IMR-90 (cell line): ENCODE data around the gene GALNT9. TPM values are rescaled to one million over a fixed set of nuclear protein-coding genes. Genes with fewer than 3 reads are reported as not detected.

Source experiments
- ATAC-seq: fragments of 200-7000 bp; cut with Tn5 transposase; 2 replicates; pipeline ENCODE4 v1.9.1; 2020; ENCODE audit warnings: low read depth, mild to moderate bottlenecking, moderate library complexity
- BruUV-seq: library from RNA; stranded (reverse); fragments of 400-500 nt; replicated peaks from 2 replicates; lab custom pipeline; 2021; lab: Mats Ljungman, UMichigan
- CTCF ChIA-PET: fragments of 300-600 bp; formaldehyde crosslinking; extraction: SDS; loops from one replicate; lab custom pipeline; 2021; ENCODE audit warnings: antibody characterized with exemption; lab: Yijun Ruan, JAX
- POLR2A ChIA-PET: fragments of 300-600 bp; sonication (Branson Sonifier 250); formaldehyde crosslinking; loops from one replicate; lab custom pipeline; 2022; ENCODE audit warnings: antibody characterized with exemption; ENCODE audit not compliant: unreplicated experiment; lab: Charles Lee
- DNase-seq: peaks from one replicate; pipeline ENCODE4 v3.0.0; 2013
- H2AFZ ChIP-seq: replicated peaks from 2 replicates; pipeline ENCODE3; 2013; ENCODE audit warnings: low read length, mild to moderate bottlenecking; ENCODE audit not compliant: poor library complexity
- H2AK5ac ChIP-seq: 2 replicates; pipeline ENCODE4 v1.6.1; 2013; ENCODE audit warnings: low read depth, low read length, inconsistent platforms
- H2AK9ac ChIP-seq: replicated peaks from 2 replicates; pipeline ENCODE3; 2013; ENCODE audit warnings: mild to moderate bottlenecking, low read depth, low read length, moderate library complexity; ENCODE audit not compliant: poor library complexity
- H2BK120ac ChIP-seq: 2 replicates; pipeline ENCODE4 v1.6.1; 2013; ENCODE audit warnings: low read depth, low read length, inconsistent platforms
- H2BK15ac ChIP-seq: 3 replicates; pipeline ENCODE4 v1.6.1; 2013; ENCODE audit warnings: low read depth, low read length, inconsistent platforms
- H2BK20ac ChIP-seq: 2 replicates; pipeline ENCODE4 v1.6.1; 2013; ENCODE audit warnings: low read depth, mild to moderate bottlenecking, inconsistent platforms, low read length, moderate library complexity
- H2BK5ac ChIP-seq: 2 replicates; pipeline ENCODE4 v1.6.1; 2013; ENCODE audit warnings: mild to moderate bottlenecking, low read depth, low read length, inconsistent platforms; ENCODE audit not compliant: poor library complexity, severe bottlenecking
- H3K14ac ChIP-seq: replicated peaks from 2 replicates; pipeline ENCODE4 v1.6.1; 2013; ENCODE audit warnings: low read depth, low read length, inconsistent platforms
- H3K18ac ChIP-seq: 2 replicates; pipeline ENCODE4 v1.6.1; 2013; ENCODE audit warnings: low read depth, low read length, control low read depth
- H3K23ac ChIP-seq: 2 replicates; pipeline ENCODE4 v1.6.1; 2013; ENCODE audit warnings: low read depth, low read length, inconsistent platforms
- H3K27ac ChIP-seq: 2 replicates; pipeline ENCODE4 v1.5.1; 2013; ENCODE audit warnings: mild to moderate bottlenecking, control low read depth, low read length; ENCODE audit not compliant: insufficient read depth
- H3K27me3 ChIP-seq: 2 replicates; pipeline ENCODE4 v1.6.1; 2013; ENCODE audit warnings: low read length; ENCODE audit not compliant: control insufficient read depth, insufficient read depth
- H3K36me3 ChIP-seq: 2 replicates; pipeline ENCODE4 v1.6.1; 2013; ENCODE audit warnings: low read length, mixed read lengths; ENCODE audit not compliant: control insufficient read depth, insufficient read depth
- H3K4ac ChIP-seq: 2 replicates; pipeline ENCODE4 v1.6.1; 2013; ENCODE audit warnings: low read depth, low read length, inconsistent platforms
- H3K4me1 ChIP-seq: 2 replicates; pipeline ENCODE4 v1.6.1; 2013; ENCODE audit warnings: low read length, mixed read lengths; ENCODE audit not compliant: control insufficient read depth, insufficient read depth
- H3K4me2 ChIP-seq: 2 replicates; pipeline ENCODE4 v1.6.1; 2013; ENCODE audit warnings: low read depth, mild to moderate bottlenecking, control low read depth, low read length, moderate library complexity
- H3K4me3 ChIP-seq: 2 replicates; pipeline ENCODE4 v1.5.1; 2013; ENCODE audit warnings: low read depth, mild to moderate bottlenecking, control low read depth, low read length, moderate library complexity; ENCODE audit not compliant: insufficient read depth
- H3K56ac ChIP-seq: 2 replicates; pipeline ENCODE4 v1.6.1; 2013; ENCODE audit warnings: low read length, inconsistent platforms; ENCODE audit not compliant: insufficient read depth; ENCODE audit errors: extremely low read depth
- H3K79me1 ChIP-seq, 2 experiments: 2 replicates each; pipeline ENCODE4 v1.6.1; 2013; ENCODE audit warnings: low read length in 2 of 2, inconsistent platforms in 1 of 2, low read depth in 1 of 2
- H3K9ac ChIP-seq: 2 replicates; pipeline ENCODE4 v1.6.1; 2013; ENCODE audit warnings: low read depth, low read length, control low read depth
- H3K9me1 ChIP-seq: 2 replicates; pipeline ENCODE4 v1.6.1; 2013; ENCODE audit warnings: low read length, inconsistent platforms; ENCODE audit not compliant: insufficient read depth
- H3K9me3 ChIP-seq: 2 replicates; pipeline ENCODE4 v1.6.1; 2013; ENCODE audit warnings: low read length; ENCODE audit not compliant: control insufficient read depth, insufficient read depth
- H4K20me1 ChIP-seq: 2 replicates; pipeline ENCODE4 v1.6.1; 2013; ENCODE audit warnings: low read length, inconsistent platforms; ENCODE audit not compliant: insufficient read depth
- H4K5ac ChIP-seq: 2 replicates; pipeline ENCODE4 v1.6.1; 2013; ENCODE audit warnings: mild to moderate bottlenecking, low read depth, low read length, control low read depth
- H4K8ac ChIP-seq, 2 experiments: 2 replicates each; pipeline ENCODE4 v1.6.1; 2013; ENCODE audit warnings: low read depth in 2 of 2, low read length in 2 of 2, control low read depth in 1 of 2, inconsistent platforms in 1 of 2
- H4K91ac ChIP-seq: 2 replicates; pipeline ENCODE4 v1.6.1; 2013; ENCODE audit warnings: low read depth, low read length, inconsistent platforms; ENCODE audit not compliant: insufficient read depth
- BHLHE40 ChIP-seq: fragments of 150-350 bp; IDR thresholded peaks from 2 replicates; pipeline ENCODE4 v1.6.1; 2016; ENCODE audit warnings: mild to moderate bottlenecking, low read depth, low read length
- CEBPB ChIP-seq: IDR thresholded peaks from 2 replicates; pipeline ENCODE4 v1.6.1; 2012; ENCODE audit warnings: low read depth, low read length, improper control_type of control experiment
- ELK1 ChIP-seq: fragments of 150-350 bp; IDR thresholded peaks from 2 replicates; pipeline ENCODE4 v1.6.1; 2016; ENCODE audit warnings: low read depth, mild to moderate bottlenecking, low read length, moderate library complexity, borderline replicate concordance
- MAFK ChIP-seq: IDR thresholded peaks from 2 replicates; pipeline ENCODE4 v1.6.1; 2012; ENCODE audit warnings: low read depth, low read length, improper control_type of control experiment
- MAZ ChIP-seq: IDR thresholded peaks from 2 replicates; pipeline ENCODE4 v1.6.1; 2012; ENCODE audit warnings: low read depth, mild to moderate bottlenecking, low read length, improper control_type of control experiment, moderate library complexity, borderline replicate concordance
- POLR2A ChIP-seq: IDR thresholded peaks from 2 replicates; pipeline ENCODE4 v1.6.1; 2012; ENCODE audit warnings: mild to moderate bottlenecking, low read depth, low read length
- RAD21 ChIP-seq: IDR thresholded peaks from 2 replicates; pipeline ENCODE4 v1.6.1; 2012; ENCODE audit warnings: low read length, improper control_type of control experiment
- RCOR1 ChIP-seq: IDR thresholded peaks from 2 replicates; pipeline ENCODE4 v1.6.1; 2012; ENCODE audit warnings: mild to moderate bottlenecking, low read length, improper control_type of control experiment; ENCODE audit not compliant: insufficient replicate concordance
- RFX5 ChIP-seq: IDR thresholded peaks from 2 replicates; pipeline ENCODE4 v1.8.0; 2012; ENCODE audit warnings: low read depth, mild to moderate bottlenecking, low read length, moderate library complexity
- SMC3 ChIP-seq: fragments of 150-350 bp; IDR thresholded peaks from 2 replicates; pipeline ENCODE4 v1.6.1; 2016; ENCODE audit warnings: low read depth, mild to moderate bottlenecking, antibody characterized with exemption, low read length, moderate library complexity
- USF2 ChIP-seq: fragments of 150-350 bp; IDR thresholded peaks from 2 replicates; pipeline ENCODE4 v1.6.1; 2017; ENCODE audit warnings: mild to moderate bottlenecking, antibody characterized with exemption, low read length, low read depth
- WGBS, 2 experiments: methylation state at CpG; one replicate each; pipeline versions ENCODE4 v1.1.5 to v1.1.7; 2013; ENCODE audit warnings: missing lambda C conversion rate in 2 of 2; ENCODE audit not compliant: insufficient read length in 1 of 2; ENCODE audit errors: extremely low coverage in 2 of 2; 5-methylcytosine and 5-hydroxymethylcytosine counted together
- dilution Hi-C: fragments of 300-500 bp; cut with HindIII; formaldehyde crosslinking; loops from one replicate; pipeline ENCODE4 v1.14.3; 2018; ENCODE audit warnings: low sequenced_read_pairs; ENCODE audit not compliant: unreplicated experiment
- in situ Hi-C: fragments of 300-500 bp; cut with MboI; formaldehyde crosslinking; loops from 3 replicates; pipeline ENCODE4 v1.14.3; 2019; ENCODE audit warnings: low sequenced_read_pairs, inconsistent platforms, mixed read lengths
- intact Hi-C: fragments of 100-400 bp; cut with micrococcal nuclease; formaldehyde crosslinking; loops from 2 replicates; pipeline ENCODE4 v1.10.0; 2022
- polyA plus RNA-seq, 3 experiments: library from polyadenylated mRNA; depleted of rRNA; stranded (reverse); fragments of >200 nt; gene quantifications; 2 replicates each; pipeline ENCODE4 v1.2.3, GENCODE V29; 2012; ENCODE audit warnings: low replicate concordance in 1 of 3
- total RNA-seq: library from RNA; depleted of rRNA; stranded (reverse); fragments of >200 nt; gene quantifications from 2 replicates; pipeline ENCODE4 v1.2.3, GENCODE V29; 2012

GALNT9 gene
- total and polyA plus RNA-seq, 2 of the 4 experiments (the other 2 are of a cell fraction): under 0.01 to 0.12 TPM

GRCh38 chr12:132214891-132215290 lies 114.5 kb downstream of the GALNT9 start:
- WGBS, 2 experiments: 61% methylated on average over 22 of the region's 22 CpGs; no CpG with 5 or more reads in 1 of the 2 experiments
- TF ChIP-seq CEBPB (no peak), BHLHE40 (no peak), SMC3 (no peak), MAZ (no peak), MAFK (no peak), RFX5 (no peak), ELK1 (no peak), POLR2A (no peak), RCOR1 (no peak), RAD21 (no peak), USF2 (no peak)
- no peak overlapping the region for H2BK5ac ChIP-seq
- H3K9ac ChIP-seq: no peak overlapping the region
- no peak overlapping the region for H3K18ac ChIP-seq
- H4K8ac ChIP-seq: no peak overlapping the region
- H3K56ac ChIP-seq: no peak overlapping the region
- H2AK5ac ChIP-seq: no peak overlapping the region
- H3K4me2 ChIP-seq: no peak overlapping the region
- H3K27ac ChIP-seq: no peak overlapping the region
- no peak overlapping the region for H2BK120ac ChIP-seq
- BruUV-seq: no TSS peak
- no peaks in the 10 kb centered on the region for H3K79me1 ChIP-seq
- H2AFZ ChIP-seq: no peak overlapping the region
- H3K4me1 ChIP-seq: no peaks in the 10 kb centered on the region
- DNase-seq: no peak
- ChIA-PET CTCF (no interaction called here), POLR2A (no interaction called here)
- H4K20me1 ChIP-seq: no peaks in the 10 kb centered on the region
- no peaks in the 10 kb centered on the region; the same call in 1 of the 2 replicates for H3K27me3 ChIP-seq
- H3K23ac ChIP-seq: no peak overlapping the region
- H3K36me3 ChIP-seq: no peaks in the 10 kb centered on the region
- H3K9me1 ChIP-seq: no peaks in the 10 kb centered on the region
- H4K5ac ChIP-seq: no peak overlapping the region
- H2AK9ac ChIP-seq: no peak overlapping the region
- H3K4me3 ChIP-seq: no peak overlapping the region
- in situ Hi-C loops (no loop called here), dilution Hi-C loops (no loop called here), intact Hi-C loops (no loop called here)
- H4K91ac ChIP-seq: no peak overlapping the region
- H2BK20ac ChIP-seq: no peak overlapping the region
- no peak overlapping the region for H3K4ac ChIP-seq
- H3K9me3 ChIP-seq: peaks cover 10% of the 10 kb centered on the region; the same call in 1 of the 2 replicates
- ATAC-seq: no peak
- no peak overlapping the region for H2BK15ac ChIP-seq
- no peak overlapping the region for H3K14ac ChIP-seq
